ENCODE results near the gene OR4D11.

DNA sequence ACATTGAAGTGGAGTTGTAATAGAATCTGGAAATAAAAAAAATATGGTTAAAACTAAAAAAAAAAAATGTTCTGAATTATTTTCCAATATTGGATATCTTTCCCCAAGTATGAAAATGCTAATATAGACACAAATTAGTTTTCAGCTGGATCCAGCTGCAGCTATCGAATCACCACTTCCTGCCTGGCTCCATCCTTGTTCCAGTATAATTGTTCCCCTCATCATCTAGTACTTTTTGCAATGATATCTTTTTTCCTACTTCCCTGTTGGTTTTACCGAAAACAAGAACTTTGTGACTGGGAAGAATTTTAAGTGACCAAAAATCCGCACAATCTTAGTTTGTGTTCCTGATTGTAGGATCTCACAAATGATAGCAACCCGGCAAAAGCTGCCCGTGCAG lies 17.4 kb downstream of the OR4D11 start:
- TF ChIP-seq CBX1 (IDR thresholded peaks at IDR 0.05; ENCODE audit: low read depth) (no peak), HEY1 (CRISPR knock-in tag; IDR thresholded peaks at IDR 0.05; ENCODE audit: borderline replicate concordance) (no peak), FOXJ3 (CRISPR knock-in tag; IDR thresholded peaks at IDR 0.05) (no peak), ZFP36 (IDR thresholded peaks at IDR 0.05; ENCODE audit: low read depth, low read length, partially characterized antibody) (no peak), ZNF133 (CRISPR knock-in tag; IDR thresholded peaks at IDR 0.05) (no peak), NRF1 (conservative IDR thresholded peaks at IDR 0.05 in 1 of 2, IDR thresholded peaks at IDR 0.05 in 1 of 2) (no peak), JUND (IDR thresholded peaks at IDR 0.05; ENCODE audit: borderline replicate concordance, low read depth, low read length) (no peak), JUND (tag; IDR thresholded peaks at IDR 0.05; ENCODE audit: borderline replicate concordance, low read depth, low read length) (no peak), CEBPB (tag; IDR thresholded peaks at IDR 0.05) (no peak), KAT2B (IDR thresholded peaks at IDR 0.05; ENCODE audit: low read depth, low read length) (no peak), ARID2 (IDR thresholded peaks at IDR 0.05) (no peak)
- TF ChIP-seq, protein P1, sequence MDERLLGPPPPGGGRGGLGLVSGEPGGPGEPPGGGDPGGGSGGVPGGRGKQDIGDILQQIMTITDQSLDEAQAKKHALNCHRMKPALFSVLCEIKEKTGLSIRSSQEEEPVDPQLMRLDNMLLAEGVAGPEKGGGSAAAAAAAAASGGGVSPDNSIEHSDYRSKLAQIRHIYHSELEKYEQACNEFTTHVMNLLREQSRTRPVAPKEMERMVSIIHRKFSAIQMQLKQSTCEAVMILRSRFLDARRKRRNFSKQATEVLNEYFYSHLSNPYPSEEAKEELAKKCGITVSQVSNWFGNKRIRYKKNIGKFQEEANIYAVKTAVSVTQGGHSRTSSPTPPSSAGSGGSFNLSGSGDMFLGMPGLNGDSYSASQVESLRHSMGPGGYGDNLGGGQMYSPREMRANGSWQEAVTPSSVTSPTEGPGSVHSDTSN (CRISPR knock-in tag; IDR thresholded peaks at IDR 0.05; ENCODE audit: low read depth) = no peak
- TF ChIP-seq, protein P1 (tag; conservative IDR thresholded peaks at IDR 0.05; ENCODE audit: low read depth) = no peak
- TF ChIP-seq, protein P2, sequence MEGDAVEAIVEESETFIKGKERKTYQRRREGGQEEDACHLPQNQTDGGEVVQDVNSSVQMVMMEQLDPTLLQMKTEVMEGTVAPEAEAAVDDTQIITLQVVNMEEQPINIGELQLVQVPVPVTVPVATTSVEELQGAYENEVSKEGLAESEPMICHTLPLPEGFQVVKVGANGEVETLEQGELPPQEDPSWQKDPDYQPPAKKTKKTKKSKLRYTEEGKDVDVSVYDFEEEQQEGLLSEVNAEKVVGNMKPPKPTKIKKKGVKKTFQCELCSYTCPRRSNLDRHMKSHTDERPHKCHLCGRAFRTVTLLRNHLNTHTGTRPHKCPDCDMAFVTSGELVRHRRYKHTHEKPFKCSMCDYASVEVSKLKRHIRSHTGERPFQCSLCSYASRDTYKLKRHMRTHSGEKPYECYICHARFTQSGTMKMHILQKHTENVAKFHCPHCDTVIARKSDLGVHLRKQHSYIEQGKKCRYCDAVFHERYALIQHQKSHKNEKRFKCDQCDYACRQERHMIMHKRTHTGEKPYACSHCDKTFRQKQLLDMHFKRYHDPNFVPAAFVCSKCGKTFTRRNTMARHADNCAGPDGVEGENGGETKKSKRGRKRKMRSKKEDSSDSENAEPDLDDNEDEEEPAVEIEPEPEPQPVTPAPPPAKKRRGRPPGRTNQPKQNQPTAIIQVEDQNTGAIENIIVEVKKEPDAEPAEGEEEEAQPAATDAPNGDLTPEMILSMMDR (IDR thresholded peaks at IDR 0.05 in 2 of 3, conservative IDR thresholded peaks at IDR 0.05 in 1 of 3; ENCODE audit: insufficient read depth in 2 of 3, low read depth in 1 of 3, low read length in 3 of 3) = no peak

All from K562 (cell line).